Nephron progenitor cell (in vitro differentiated cells): ENCODE results near the gene LSR.
A peak's percentile ranks its signal among the peaks of the same experiment; 100 is the strongest.

Experiments
- DNase-seq: peaks from one replicate; pipeline ENCODE4 v3.0.0; 2021
- H3K27ac Mint-ChIP-seq: 2 replicates; pipeline ENCODE4 v1.8.0; 2021; ENCODE audit warnings: mild to moderate bottlenecking, moderate library complexity, mixed read lengths
- H3K27me3 Mint-ChIP-seq: 2 replicates; pipeline ENCODE4 v1.8.0; 2021; ENCODE audit warnings: mild to moderate bottlenecking, low read depth, mixed read lengths; ENCODE audit not compliant: poor library complexity
- H3K36me3 Mint-ChIP-seq: 2 replicates; pipeline ENCODE4 v1.8.0; 2021; ENCODE audit warnings: low read depth, mixed read lengths
- H3K4me1 Mint-ChIP-seq: 2 replicates; pipeline ENCODE4 v1.8.0; 2021; ENCODE audit warnings: mixed read lengths
- H3K4me3 Mint-ChIP-seq: 2 replicates; pipeline ENCODE4 v1.8.0; 2021; ENCODE audit warnings: mild to moderate bottlenecking, moderate library complexity, mixed read lengths
- H3K9me3 Mint-ChIP-seq: 2 replicates; pipeline ENCODE4 v1.8.0; 2021; ENCODE audit warnings: mild to moderate bottlenecking, moderate library complexity, mixed read lengths
- TF ChIP-seq, protein P1 (sequence below): fragments of 200-600 bp; sonication (generic); IDR thresholded peaks from 2 replicates; pipeline ENCODE4 v1.5.0; 2021; ENCODE audit warnings: antibody characterized with exemption

Gene LSR

DNA sequence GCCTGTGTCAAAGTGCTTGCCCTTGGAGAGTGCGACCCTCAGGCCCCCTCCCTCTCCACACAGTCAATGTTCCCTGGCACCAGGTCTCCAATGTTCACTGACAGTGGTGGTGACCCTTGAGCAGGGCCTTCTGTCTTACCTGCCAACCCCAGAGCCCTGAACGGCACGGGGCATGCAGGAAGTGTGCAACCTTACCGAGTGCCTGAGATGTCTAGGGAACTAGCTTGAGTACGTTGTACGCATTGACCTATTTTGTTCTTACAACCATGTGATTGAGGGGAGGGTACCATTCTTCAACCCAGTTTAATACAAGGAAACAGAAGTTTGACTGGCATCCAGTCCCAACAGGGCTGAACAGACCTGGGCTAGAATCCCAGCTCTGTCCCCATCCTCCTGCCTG lies 56.4 kb downstream of the LSR start:
- Mint-ChIP-seq H3K4me1 (peaks cover 56% of the 10 kb centered on the region), H3K9me3 (no peaks in the 10 kb centered on the region), H3K27me3 (peaks cover 8% of the 10 kb centered on the region), H3K36me3 (no peaks in the 10 kb centered on the region), H3K27ac (no peak overlapping the region), H3K4me3 (no peak overlapping the region)
- TF ChIP-seq, protein P1, sequence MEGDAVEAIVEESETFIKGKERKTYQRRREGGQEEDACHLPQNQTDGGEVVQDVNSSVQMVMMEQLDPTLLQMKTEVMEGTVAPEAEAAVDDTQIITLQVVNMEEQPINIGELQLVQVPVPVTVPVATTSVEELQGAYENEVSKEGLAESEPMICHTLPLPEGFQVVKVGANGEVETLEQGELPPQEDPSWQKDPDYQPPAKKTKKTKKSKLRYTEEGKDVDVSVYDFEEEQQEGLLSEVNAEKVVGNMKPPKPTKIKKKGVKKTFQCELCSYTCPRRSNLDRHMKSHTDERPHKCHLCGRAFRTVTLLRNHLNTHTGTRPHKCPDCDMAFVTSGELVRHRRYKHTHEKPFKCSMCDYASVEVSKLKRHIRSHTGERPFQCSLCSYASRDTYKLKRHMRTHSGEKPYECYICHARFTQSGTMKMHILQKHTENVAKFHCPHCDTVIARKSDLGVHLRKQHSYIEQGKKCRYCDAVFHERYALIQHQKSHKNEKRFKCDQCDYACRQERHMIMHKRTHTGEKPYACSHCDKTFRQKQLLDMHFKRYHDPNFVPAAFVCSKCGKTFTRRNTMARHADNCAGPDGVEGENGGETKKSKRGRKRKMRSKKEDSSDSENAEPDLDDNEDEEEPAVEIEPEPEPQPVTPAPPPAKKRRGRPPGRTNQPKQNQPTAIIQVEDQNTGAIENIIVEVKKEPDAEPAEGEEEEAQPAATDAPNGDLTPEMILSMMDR = no peak
- no peak for DNase-seq

DNA sequence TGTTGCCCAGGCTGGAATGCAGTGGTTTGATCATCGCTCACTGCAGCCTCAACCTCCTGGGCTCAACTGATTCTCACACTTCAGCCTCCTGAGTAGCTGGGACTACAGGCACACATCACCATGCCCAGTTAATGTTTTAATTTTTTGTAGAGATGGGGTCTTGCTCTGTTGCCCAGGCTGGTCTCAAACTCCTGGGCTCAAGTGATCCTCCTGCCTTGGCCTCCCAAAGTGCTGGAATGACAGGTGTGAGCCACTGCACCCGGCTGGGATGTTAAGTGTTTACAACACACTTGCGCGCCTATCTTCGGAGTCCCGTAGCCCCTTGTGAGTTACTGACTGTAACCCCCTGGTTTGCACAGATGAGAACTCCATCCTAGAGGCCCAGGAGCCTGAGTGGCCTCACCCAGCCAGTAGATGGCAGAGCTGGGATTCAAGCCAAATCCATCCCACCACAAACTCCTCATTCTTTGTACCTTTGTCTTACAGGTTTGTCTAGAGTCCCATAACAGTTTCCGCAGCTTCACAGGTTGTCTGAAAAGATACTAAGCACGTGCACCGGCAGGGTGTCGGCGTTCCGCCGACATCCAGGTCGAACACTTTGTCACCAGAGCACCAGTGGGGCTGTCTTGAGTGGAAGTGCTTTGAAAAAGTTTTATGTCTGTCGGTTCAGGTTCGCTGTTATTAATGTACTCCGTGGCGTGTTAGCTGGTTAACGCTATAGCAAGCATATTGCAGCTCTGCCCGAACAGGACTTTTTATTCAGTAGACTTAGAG lies 57.9 kb downstream of the LSR start:
- Mint-ChIP-seq H3K4me3 (no peak overlapping the region), H3K27ac (peak overlapping the region; percentile 32), H3K27me3 (peaks cover 11% of the 10 kb centered on the region), H3K9me3 (no peaks in the 10 kb centered on the region), H3K4me1 (peaks cover 71% of the 10 kb centered on the region), H3K36me3 (no peaks in the 10 kb centered on the region)
- DNase-seq = no peak
- TF ChIP-seq, protein P1 = peak; percentile 37

DNA sequence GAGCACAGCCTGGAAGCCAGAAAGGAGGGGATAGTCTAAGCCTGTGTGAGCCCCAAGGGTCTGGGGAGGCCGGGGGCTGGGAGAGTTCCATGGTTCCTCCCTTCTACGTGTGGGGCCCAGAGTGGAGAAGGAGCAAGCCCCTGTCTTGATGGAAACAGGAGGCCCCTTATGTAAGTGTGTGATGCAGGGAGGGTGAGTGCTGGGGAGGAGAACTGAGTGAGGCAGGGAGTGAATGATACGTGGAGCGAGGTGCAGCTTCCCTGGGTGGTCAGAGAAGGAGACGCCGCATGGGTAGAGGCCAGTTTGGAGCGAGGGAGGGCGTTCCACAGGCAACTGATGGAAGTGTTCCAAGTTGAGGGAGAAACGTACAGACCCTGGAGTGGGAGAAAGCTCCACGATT lies 59.1 kb downstream of the LSR start:
- Mint-ChIP-seq H3K36me3 (no peaks in the 10 kb centered on the region), H3K9me3 (no peaks in the 10 kb centered on the region), H3K27ac (peak overlapping the region; percentile 96), H3K4me3 (peak overlapping the region; percentile 58), H3K27me3 (peaks cover 11% of the 10 kb centered on the region), H3K4me1 (peaks cover 82% of the 10 kb centered on the region)
- DNase-seq = no peak
- TF ChIP-seq, protein P1 = no peak

DNA sequence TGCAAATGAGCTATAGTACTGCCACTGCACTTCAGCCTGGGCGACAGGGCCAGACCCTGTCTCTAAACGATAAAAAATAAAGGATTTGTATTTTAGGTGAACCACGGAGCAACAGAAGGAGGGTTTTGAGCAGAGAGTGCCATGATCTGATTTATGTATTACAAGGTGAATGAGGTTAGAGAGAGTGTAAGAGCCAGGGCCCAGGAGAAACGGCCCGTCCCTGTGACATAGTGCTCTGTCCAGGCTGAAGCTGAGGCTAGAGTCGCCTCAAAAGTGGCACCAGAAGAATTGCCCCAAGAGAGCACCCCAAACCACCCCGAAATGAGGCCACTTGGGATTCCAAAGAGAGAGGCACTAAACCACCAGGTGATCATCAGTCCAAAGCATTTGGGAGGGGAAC lies 60.1 kb downstream of the LSR start:
- H3K27ac Mint-ChIP-seq = peak overlapping the region; percentile 99
- no peaks in the 10 kb centered on the region for H3K36me3 Mint-ChIP-seq
- no peaks in the 10 kb centered on the region for H3K9me3 Mint-ChIP-seq
- H3K4me1 Mint-ChIP-seq = peaks cover 88% of the 10 kb centered on the region
- TF ChIP-seq, protein P1 = no peak
- no peak for DNase-seq
- H3K27me3 Mint-ChIP-seq = peaks cover 11% of the 10 kb centered on the region
- H3K4me3 Mint-ChIP-seq = peak overlapping the region; percentile 70

DNA sequence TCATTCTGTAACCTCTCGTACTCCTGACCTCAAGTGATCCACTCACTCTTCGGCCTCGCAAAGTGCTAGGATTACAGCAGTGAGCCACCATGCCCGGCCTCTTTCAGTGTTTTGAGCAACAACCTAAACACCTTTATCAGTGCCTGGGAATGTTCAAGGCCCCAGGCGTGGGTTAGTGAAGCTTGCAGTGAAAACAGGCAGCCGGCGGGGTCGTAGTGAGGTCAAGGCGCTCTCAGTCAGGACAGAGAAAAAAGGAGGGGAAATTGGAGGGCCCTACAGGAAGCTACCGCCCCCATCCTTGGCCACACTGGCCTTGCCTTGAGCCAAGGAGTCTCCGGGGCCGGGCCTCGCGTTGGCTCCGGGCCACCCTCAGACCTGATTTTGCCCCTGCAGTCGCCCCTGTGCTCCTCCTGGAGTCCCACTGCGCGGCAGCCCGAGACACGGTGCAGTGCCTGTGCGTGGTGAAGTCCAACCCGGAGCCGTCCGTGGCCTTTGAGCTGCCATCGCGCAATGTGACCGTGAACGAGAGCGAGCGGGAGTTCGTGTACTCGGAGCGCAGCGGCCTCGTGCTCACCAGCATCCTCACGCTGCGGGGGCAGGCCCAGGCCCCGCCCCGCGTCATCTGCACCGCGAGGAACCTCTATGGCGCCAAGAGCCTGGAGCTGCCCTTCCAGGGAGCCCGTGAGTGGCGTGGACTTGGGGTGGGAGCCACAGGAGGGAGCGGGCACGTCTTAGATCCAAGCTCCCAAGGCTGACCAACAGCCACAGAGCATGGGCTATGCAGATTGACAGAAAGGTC lies 60.9 kb downstream of the LSR start:
- H3K27me3 Mint-ChIP-seq = peaks cover 11% of the 10 kb centered on the region
- H3K4me1 Mint-ChIP-seq = peaks cover 92% of the 10 kb centered on the region
- peak; percentile 68 for DNase-seq
- TF ChIP-seq, protein P1 = no peak
- H3K27ac Mint-ChIP-seq = peak overlapping the region; percentile 99
- H3K36me3 Mint-ChIP-seq = no peaks in the 10 kb centered on the region
- H3K9me3 Mint-ChIP-seq = no peaks in the 10 kb centered on the region
- peak overlapping the region; percentile 70 for H3K4me3 Mint-ChIP-seq
